GM19035 (cell line): ENCODE results near the gene RPGRIP1L.

Source experiments
- ATAC-seq: cut with Tn5 transposase; IDR thresholded peaks from one replicate; pipeline ENCODE4 v1.9.1; 2021; ENCODE audit not compliant: unreplicated experiment

The RPGRIP1L gene

GRCh38 chr16:53664724-53665345 is 38.8 kb downstream of the RPGRIP1L start:
- ATAC-seq = no peak

GRCh38 chr16:53662072-53662471 is 41.6 kb downstream of the RPGRIP1L start:
- ATAC-seq = no peak

GRCh38 chr16:53654946-53655345 is 48.7 kb downstream of the RPGRIP1L start:
- no peak for ATAC-seq

GRCh38 chr16:53651357-53651756 is 52.3 kb downstream of the RPGRIP1L start:
- no peak for ATAC-seq

GRCh38 chr16:53646506-53646905 is 57.2 kb downstream of the RPGRIP1L start:
- ATAC-seq = no peak

- ATAC-seq = no peak
These were observed 60.2 kb downstream of the RPGRIP1L start for GRCh38 chr16:53643474-53643873.

- no peak for ATAC-seq
These were observed 61.6 kb downstream of the RPGRIP1L start for GRCh38 chr16:53642094-53642493.

GRCh38 chr16:53636978-53637377 is 66.7 kb downstream of the RPGRIP1L start:
- ATAC-seq = no peak

GRCh38 chr16:53632526-53632925 is 71.1 kb downstream of the RPGRIP1L start:
- no peak for ATAC-seq

GRCh38 chr16:53631236-53632025 is 72.2 kb downstream of the RPGRIP1L start:
- ATAC-seq = no peak

- ATAC-seq = no peak
These were observed 73.9 kb downstream of the RPGRIP1L start for GRCh38 chr16:53629607-53630312.

GRCh38 chr16:53629151-53629550 is 74.5 kb downstream of the RPGRIP1L start:
- no peak for ATAC-seq

GRCh38 chr16:53626811-53627210 is 76.8 kb downstream of the RPGRIP1L start:
- ATAC-seq = no peak

- ATAC-seq = no peak
These were observed 77.5 kb downstream of the RPGRIP1L start for GRCh38 chr16:53626161-53626560.

GRCh38 chr16:53625221-53625620 is 78.4 kb downstream of the RPGRIP1L start:
- no peak for ATAC-seq

GRCh38 chr16:53622315-53622714 is 81.3 kb downstream of the RPGRIP1L start:
- no peak for ATAC-seq

GRCh38 chr16:53620476-53620875 is 83.2 kb downstream of the RPGRIP1L start:
- no peak for ATAC-seq

- no peak for ATAC-seq
These were observed 84.4 kb downstream of the RPGRIP1L start for GRCh38 chr16:53619235-53619634.

- no peak for ATAC-seq
These were observed 89.3 kb downstream of the RPGRIP1L start for GRCh38 chr16:53614346-53614745.

GRCh38 chr16:53612003-53612402 is 91.7 kb downstream of the RPGRIP1L start:
- no peak for ATAC-seq

- no peak for ATAC-seq
These were observed 92.4 kb downstream of the RPGRIP1L start for GRCh38 chr16:53611179-53611696.

GRCh38 chr16:53609536-53609935 is 94.1 kb downstream of the RPGRIP1L start:
- ATAC-seq = no peak
